Vein endothelial cell (primary cell): ENCODE data around the gene CFC1B. TPM values are rescaled to one million over a fixed set of nuclear protein-coding genes. Genes with fewer than 3 reads are reported as not detected.

Source experiments
- small RNA-seq: library from RNA; depleted of rRNA; stranded (forward); fragments of <200 nt; gene quantifications from one replicate; pipeline ENCODE3, GENCODE V24; 2012
- total RNA-seq: library from RNA; depleted of rRNA; stranded (reverse); fragments of >200 nt; gene quantifications from 2 replicates; pipeline ENCODE4 v1.2.3, GENCODE V29; 2012

The CFC1B gene
- total RNA-seq: not detected in 2 replicates

GRCh38 chr2:130520992-130521391, at the start of gene CFC1B:
TSS of gene CFC1B (plus strand) at chr2:130521222. CDS start at chr2:130521485, 263 bp downstream.

GRCh38 chr2:130509228-130509627, 11.8 kb upstream of the CFC1B start, which contains the start of gene POTEI:
TSS of gene POTEI (minus strand) at chr2:130509328. CDS start at chr2:130509235, 93 bp downstream.

Small RNA genes within 50 kb of the gene (small RNA-seq; reads per million reads assigned to genes)
- gene RF00017 (not detected), gene RNU6-473P (not detected)

Other genes starting within 250 kb of the CFC1B start
- gene IMP4, start 178.3 kb upstream of the CFC1B start, total RNA-seq: 92.4 and 104 TPM in 2 replicates
- 25.1 and 28.1 TPM in 2 replicates for gene PTPN18, start 165.2 kb upstream of the CFC1B start, total RNA-seq
- 0.33 and 0.48 TPM in 2 replicates for gene POTEI, start 11.9 kb upstream of the CFC1B start, total RNA-seq
- gene CFC1, start 78.4 kb downstream of the CFC1B start, total RNA-seq: not detected in 2 replicates
- 0.19 and 0.65 TPM in 2 replicates for gene POTEJ, start 90.2 kb downstream of the CFC1B start, total RNA-seq
- gene GPR148, start 207.8 kb downstream of the CFC1B start, total RNA-seq: not detected in 2 replicates
- not detected in 2 replicates for gene AMER3, start 234.3 kb downstream of the CFC1B start, total RNA-seq